ENCODE data around the gene C19orf81.
"Not testable (repeated sequence)": the region's sequence is repeated elsewhere in the genome, so short reads cannot be mapped to it uniquely, and the experiment has no call there.

C19orf81 gene

DNA sequence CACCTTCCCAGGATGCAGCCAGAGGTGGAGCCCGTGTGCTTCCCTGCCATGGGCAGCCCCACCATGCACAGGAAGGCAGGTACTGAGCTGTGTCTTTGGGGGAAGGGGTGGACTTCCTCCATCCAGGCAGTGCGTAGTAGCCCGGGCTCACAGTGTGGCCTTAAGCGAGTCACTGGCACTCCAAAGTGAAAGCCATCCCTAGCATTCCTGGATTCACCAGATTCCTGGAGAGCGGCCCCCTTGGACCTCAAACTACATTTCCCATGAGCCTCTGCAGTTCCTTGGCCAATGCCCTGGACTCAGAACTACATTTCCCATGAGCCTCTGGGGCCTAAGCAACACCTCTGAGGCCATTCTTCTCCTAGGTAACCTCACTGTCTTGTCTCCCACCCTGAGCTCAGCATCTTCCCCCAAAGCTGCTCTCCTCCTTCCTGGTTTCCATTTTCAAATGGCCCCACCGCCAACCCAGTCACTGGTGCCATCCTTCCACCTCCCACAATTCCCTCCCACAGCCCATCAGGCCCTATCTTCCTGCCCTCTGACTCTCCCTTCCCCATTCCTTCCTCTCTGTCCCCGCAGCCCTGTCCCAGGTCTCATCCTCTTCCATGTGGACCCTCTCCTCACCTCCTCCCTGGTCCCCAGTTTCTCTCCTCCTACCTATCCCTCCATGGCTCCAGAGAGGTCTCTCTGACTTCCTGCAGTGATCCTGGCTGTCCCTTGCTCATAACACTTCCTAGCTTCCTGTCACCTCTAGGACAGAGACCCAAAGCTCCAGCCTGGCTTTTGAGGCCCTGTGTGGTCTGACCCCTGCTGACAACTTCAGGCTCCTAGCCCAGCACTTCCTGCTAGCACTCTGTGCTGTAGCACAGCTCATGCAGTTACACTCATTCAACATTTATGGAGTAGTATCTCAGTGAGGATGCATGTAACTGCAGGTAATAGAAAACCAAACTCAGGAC, at the start of gene C19orf81:
Gene C19orf81 (plus strand): TSS at position 13 of the 959 bp plus-strand sequence. CDS start 0 bp downstream, at position 13.
- DNase-seq = peak in 1 of 3 experiments; percentile 26

DNA sequence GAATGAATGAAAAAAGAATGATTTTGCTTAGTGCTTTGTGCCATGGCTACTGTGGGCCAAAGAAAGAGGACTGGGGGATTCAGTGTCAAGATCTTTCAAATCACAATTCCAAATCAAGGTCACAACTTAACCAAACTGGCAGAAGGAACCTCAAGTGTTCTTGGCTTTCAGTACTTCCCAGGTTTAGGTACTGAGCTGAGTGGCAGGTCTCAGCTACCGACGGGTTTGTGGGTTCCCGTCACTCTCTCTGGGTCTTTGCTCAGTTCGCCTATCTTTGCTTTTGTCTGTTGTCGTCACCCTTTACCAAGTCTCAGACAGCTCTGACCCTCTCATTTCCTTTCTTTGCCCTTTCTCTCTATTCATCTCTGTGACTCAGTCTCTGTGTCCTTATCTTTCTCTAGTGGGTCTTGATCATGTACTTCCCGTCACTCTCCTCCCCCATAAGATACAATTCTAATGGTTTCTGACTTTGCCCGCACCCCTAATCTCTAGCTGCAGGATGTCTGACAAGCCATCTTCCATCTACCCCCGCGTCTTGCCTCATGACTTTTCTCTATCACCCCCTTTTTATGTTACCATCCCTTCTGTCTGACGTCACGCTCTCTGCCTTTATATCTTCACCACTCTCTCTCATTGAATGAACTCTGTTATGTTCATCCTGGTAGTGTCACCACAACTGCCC, 47.7 kb upstream of the C19orf81 start:
- DNase-seq = no peak

DNA sequence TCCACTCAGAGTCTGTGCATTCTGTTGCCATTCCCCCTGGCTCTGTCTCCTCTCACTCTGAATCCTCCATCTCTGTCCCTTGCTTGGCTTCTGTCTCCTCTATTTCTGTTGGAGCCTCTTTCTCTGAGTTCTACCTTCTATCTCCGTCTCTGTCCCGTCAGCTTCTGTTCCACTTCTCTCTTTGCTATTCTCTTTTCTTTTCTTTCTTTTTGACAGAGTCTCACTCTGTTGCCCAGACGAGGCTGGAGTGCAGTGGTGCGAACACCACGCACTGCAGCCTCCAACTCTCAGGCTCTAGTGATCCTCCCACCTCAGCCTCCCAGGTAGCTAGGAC, 47.2 kb upstream of the C19orf81 start:
- DNase-seq = no peak

DNA sequence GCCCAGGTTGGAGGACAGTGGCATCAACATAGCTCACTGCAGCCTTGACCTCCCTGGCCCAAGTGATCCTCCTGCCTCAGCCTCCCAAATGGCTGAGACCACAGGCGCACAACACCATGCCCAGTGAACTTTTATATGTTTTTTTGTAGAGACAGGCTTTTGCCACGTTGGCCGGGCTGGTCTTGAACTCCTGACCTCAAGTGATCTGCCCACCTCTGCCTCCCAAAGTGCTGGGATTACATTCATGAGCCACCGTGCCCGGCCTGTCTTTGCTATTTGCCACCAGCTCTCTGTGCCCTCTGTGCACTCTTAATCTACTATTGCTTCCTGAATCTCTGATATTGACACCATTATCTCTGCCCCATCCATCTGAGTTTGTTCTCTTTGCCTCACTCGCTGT, 46.7 kb upstream of the C19orf81 start:
- no peak for DNase-seq

DNA sequence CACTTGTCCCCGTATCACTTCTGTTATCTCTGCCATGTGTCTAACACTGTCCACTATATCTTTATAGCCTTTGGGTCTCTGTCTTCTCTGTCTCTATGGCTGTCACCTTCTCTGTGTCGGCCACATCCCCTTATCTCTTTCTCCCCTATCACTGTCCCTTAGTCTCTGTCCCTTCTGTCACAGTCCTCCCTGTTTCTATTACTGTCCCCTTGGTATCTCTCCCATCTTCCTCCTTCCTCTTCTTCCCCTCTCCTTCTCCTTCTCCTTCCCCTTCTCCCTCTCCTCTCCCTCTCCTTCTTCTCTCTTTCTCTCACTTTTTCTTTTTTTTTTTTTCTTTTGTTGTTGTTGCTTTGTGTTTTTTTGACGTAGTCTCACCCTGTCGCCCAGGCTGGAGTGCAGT, 46.3 kb upstream of the C19orf81 start:
- no peak for DNase-seq

DNA sequence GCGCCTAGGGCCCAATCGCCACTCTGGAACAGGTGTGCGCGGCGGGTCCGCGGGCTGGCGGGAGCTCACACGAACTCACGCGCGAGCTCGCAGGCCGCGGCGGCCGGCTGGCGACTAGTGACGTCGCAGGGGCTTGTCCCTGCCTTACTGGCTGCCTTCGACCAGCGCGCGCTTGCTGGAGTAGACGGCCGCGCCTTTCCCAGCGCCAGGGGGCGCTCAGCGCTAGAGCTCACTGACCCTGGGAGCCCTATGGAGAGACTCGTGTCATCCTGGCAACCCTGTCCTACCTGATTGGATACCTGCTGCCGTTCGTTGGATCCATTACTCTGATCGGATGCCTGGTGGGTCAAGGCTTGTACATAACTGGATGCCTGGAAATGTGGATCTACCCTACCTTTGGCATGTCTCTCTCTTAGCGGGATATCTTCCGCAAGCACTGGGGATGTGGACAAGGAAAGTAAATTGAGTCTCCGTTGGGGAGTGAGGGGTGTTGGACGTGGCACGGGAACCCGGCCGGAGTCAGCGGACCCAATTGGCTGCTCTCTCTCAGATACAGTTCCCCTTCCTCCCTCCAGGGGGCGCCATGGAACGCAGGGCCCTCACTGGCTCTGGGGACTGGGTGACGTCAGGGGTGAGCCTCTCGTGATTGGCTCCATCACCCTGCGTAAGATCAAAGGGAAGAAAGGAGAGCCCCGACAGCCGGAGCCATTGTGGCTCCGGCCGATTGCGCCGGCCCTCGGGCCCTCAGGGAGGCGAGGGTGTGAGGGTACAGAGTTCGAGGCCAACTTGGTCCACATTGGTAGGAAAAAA, 44.8 kb upstream of the C19orf81 start:
- DNase-seq = not testable (repeated sequence)

DNA sequence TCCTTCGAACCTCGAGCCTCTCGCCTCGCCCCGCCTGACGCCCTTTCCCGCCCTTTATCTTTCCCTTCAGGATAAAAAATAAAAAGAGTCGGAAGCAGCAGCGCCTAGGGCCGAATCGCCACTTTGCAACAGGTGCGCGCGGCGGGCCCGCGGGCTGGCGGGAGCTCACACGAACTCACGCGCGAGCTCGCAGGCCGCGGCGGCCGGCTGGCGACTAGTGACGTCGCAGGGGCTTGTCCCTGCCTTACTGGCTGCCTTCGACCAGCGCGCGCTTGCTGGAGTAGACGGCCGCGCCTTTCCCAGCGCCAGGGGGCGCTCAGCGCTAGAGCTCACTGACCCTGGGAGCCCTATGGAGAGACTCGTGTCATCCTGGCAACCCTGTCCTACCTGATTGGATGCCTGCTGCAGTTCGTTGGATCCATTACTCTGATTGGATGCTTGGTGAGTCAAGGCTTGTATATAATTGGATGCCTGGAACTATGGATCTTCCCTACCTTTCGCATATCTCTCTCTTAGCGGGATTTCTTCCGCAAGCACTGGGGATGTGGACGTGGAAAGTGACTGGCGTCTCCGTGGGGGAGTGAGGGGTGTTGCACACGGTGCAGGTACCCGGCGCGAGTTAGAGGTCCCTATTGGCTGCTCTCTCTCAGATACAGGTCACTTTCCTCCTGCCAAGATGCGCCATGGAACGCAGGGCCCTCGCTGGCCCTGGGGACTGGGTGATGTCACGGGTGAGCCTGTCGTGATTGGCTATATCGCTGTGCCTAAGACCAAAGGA, 43.0 kb upstream of the C19orf81 start:
- not testable (repeated sequence) for DNase-seq

DNA sequence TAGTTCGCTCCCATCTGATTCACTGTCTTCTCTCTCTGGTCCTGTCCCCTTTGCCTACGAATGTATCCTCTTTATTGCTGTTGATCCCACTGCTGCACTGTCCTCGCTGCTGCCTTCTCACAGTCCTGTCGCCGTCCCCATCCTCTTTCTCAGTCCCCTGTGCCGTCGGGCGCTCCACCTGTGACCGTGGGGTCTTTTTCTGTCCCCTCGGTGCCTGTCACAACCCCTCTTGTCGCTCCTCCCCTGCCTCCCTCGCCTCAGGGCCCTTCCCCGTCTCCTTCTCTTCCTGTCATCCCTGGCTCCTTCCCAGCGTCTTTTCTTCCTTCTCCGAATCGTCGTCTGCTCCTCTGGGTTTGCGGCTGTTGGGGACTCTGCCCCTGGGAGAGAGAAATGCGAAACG, 41.9 kb upstream of the C19orf81 start:
- no peak for DNase-seq

DNA sequence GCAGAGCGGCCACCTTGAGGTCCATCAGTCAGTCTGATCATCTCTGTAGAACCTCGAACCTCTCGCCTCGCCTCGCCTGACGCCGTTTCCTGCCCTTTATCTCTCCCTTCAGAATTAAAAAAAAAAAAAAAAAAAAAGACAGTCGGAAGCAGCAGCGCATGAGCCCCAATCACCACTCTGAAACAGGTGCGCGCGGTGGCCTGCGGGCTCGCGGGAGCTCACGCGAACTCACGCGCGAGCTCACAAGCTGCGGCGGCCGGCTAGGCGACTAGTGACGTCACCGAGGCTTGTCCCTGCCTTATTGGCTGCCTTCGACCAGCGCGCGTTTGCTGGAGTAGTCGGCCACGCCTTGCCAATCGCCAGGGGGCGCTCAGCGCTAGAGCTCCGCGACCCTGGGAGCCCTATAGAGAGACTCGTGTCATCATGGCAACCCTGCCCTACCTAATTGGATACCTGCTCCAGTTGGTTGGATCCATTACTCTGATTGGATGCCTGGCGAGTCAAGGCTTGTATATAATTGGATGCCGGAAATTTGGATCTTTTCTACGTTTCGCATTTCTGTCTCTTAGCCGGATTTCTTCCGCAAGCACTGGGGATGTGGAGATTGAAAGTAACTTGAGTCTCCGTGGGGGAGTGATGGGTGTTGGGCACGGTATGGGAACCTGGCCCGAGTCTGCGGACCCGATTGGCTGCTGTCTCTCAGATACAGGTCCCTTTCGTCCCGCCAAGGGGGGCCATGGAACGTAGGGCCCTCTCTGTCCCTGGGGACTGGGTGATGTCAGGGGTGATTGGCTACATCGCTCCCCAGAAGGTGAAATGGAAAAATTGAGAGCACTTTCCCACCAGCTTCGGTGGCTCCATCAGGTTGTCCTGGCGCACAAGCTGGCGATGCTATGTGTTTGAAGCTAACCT, 41.1 kb upstream of the C19orf81 start:
- no peak for DNase-seq

DNA sequence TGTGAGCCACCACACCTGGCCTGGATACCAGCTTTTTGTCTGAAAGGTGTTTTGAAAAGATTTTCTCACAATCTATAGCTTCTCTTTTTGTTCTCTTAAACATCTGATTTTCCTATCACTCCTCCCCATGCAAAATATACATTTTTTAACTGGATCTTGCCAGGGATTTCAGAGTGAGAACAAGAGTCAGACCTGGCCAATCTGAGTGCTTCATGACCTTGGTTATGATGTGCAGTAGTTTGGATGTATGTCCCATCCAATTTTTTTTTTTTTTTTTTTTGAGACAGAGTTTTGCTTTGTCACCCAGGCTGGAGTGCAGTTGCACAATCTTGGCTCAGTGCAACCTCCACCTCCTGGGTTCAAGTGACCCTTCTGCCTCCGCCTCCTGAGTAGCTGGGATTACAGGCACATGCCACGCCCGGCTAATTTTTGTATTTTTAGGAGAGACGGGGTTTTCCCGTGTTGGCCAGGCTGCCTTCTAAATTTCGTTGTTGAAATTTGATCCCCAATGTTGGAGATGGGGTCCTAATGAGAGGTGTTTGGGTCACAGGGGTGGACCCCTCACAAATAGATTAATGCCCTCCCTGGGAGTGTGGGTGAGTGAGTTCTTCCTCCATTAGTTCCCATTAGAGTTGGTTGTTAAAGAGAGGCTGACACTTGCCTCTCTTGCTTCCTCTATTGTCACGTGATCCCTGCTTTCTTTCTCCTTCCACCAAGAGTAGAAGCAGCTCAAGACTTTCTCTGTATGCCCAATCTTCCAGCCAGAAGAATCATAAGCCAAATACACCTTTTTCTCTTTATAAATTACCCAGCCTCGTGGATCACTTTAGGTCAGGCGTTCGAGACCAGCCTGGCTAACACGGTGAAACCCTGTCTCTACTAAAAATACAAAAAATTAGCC, 36.5 kb upstream of the C19orf81 start:
- not testable (repeated sequence) for DNase-seq

DNA sequence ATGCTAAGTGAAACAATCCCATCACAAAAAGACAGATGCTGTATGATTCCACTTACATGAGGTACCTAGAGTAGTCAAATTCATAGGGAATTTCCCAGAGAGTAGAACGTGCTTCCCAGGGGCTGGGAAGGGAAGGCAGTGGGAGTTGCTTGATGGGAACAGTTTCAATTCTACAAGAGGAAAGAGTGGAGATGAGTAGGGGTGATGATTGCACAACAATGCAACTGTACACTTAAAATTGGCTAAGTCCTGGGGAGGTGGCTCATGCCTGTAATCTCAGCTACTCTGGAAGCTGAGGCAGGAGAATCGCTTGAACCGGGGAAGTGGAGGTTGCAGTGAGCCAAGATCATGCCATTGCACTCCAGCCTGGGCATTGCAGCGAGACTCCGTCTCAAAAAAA, 30.9 kb upstream of the C19orf81 start:
- DNase-seq = not testable (repeated sequence)

DNA sequence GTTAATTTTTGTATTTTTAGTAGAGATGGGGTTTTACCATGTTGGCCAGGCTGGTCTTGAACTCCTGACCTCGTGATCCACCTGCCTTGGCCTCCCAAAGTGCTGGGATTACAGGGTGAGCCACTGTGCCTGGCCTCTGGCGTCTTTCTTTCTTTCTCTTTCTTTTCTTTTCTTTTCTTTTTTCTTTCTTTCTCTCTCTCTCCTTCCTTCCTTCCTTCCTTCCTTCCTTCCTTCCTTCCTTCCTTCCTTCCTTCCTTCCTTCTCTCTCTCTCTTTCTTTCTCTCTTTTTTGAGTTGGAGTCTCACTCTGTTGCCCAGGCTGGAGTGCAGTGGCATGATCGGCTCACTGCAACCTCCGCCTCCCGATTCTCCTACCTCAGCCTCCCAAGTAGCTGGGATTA, 30.1 kb upstream of the C19orf81 start:
- not testable (repeated sequence) for DNase-seq

DNA sequence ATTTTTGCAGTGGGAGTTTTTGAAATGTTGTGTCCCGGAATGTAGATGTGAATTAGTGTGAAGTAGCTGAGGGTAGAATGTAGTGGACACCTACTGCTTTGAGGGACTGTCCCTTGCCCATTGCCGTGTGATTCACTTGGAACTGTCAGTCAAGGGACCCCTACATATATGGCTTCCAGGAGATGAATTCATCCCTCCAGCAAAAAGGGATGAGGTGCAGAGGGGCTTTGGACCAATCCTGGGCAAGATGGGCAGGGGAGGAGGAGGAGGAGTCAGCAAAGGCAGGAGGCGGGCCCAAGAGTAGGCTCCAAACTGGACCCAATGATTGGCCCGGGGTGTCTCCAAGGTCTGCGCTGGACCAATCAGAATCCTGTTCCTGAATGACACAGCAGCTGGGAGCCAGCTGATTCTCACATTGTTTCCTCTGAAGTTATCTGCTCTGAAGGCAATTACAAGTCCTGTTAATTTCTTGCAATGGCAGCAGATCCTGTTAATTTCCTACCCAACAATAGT, 28.8 kb upstream of the C19orf81 start:
- DNase-seq = not testable (repeated sequence)

DNA sequence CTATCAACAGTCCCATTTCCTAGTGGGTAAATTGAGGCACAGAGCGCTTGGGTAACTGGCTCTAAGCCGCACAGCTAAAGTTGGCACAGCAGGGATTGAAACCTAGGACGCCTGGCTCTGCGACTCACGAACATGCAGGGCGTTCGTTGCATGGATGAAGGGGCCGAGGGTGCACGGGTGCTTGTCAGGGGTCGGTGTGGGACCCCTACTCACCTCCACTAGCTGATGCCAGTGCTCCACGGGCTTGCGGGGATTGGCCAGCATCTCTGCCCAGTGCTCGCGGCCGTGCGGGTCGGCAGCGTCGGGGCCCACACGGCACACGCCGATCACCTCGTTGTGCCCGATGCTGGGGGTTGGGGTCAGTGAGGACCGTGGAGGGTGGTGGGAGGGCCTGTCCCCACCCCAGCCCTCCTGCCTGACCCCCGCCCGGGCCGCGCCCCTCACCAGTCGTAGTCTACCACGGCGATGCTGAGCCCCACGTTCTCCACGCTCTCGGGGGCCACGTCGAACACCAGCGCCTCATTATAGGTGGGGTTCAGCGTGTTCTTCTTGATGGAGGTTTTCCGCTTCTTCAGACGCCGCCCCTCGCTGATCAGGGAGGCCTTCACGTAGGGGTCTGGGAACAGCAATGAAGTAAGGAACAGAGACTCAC, 24.2 kb upstream of the C19orf81 start:
- DNase-seq = no peak

DNA sequence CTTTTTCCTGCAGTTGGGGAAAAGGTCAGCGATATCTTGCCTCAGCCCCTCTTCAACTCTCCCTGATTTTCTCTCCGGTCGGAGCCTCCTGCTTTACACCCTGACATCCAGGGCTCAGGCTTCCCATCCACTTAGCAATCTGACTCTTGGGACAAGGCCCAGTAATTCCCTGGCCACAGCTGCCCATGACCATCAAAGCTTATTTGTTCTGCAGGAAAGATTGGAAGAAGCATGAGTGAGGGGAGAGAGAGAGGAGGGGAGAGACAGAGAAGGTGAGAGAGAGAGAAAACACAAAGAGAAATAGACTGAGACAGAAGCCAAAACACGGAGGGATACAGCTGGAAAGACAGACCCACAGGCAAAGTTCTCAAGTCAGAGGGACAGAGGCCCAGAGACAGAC, 23.2 kb upstream of the C19orf81 start:
- no peak for DNase-seq

DNA sequence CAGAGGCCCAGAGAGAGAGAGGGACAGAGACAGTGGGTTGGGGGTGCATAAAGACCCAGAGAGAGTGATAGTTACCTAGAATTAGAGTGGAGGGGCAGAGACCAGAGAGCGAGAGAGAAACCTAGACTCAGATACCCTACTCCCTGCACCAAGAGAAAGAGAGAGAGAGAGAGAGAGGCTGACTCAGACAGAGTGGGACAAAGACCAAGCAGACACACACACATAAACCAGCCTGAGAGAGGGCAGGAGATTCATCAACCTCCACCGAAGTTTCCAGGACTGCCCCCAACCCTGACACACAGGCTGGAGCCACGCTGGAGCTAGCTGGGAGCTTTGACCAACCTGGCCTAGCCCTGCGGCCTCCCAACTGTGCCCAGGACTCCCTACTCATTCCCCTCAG, 22.4 kb upstream of the C19orf81 start:
- DNase-seq = no peak

DNA sequence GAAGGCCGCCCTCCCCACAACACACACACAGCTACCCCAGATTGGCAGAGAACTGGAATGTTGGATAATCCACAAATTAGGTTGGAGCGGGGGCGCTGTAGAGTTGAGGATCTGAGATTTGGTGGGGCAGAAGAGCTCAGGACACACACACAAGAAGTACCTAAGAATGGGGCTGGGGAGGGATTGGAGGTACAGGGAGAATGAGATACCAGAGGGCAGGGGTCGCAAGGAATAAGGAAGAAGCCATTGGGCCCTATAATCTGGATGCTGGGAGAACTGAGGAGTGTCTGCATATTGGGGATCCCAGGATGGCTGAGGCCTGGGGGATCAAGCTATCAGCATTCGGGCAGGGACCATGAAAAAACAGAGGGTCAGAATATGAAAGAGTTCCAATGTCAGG, 21.1 kb upstream of the C19orf81 start:
- DNase-seq = no peak

DNA sequence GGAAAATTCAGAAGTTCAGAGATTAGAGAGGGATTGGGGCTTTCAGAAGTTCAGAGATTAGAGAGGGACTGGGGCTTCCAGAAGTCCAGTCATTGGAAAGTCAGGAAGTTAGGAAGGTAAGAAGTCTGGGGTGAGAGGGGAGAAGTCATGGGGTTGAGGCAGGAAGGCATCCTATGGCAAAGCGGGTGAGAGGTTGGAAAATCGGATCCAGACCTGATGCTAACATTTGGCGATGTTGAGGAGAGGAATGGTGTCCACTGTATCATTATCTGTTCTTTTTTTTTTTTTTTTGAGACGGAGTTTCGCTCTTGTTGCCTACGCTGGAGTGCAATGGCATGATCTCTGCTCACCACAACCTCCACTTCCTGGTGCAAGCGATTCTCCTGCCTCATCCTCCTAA, 20.7 kb upstream of the C19orf81 start:
- DNase-seq = no peak

DNA sequence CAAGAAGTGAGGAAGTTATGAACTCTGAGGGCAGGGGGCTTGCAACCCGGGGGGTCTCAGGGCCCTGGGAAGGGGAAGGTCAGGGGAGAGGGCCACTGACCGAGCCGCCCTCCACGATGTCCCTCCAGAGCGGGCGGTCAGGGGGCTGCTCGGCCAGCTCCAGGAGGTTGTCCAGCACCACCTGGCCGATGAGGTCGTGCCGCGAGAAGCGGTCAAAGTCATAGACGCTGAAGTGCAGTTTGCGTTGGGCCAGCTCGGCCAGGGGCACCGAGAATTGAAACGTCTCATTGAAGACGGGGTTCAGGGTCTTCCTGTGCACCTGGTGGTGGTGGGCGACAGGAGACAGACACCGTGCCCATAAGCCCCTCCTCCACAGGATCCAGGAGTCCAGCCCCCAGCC, 20.1 kb upstream of the C19orf81 start:
- no peak for DNase-seq

DNA sequence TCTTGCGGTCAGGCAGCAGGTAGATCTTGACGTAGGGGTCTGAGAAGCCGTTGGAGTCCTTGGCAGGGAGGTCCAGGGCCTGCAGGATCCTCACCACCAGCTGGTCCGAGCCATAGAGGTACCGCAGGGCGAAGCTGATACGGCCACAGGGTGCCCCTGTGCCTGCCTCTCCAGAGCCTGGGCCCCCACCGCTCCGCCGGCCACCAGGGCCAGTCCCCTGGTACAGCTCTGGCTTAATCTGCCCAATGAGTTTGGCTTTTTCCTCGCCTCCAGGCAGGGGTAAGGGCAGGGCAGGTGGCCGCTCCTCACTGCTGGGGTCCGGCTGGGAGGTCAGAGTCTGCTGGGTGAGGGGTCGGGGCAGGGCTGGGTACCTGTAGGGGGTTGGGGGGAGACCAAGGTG, 19.4 kb upstream of the C19orf81 start:
- no peak for DNase-seq

Data from NCI-H1417 (cell line).